Breast epithelium (tissue), 4 donors: Measurements from ENCODE around the gene OR10S1. TPM values are rescaled to one million over a fixed set of nuclear protein-coding genes. Genes with fewer than 3 reads are reported as not detected.

Experiments used
- DNase-seq, 2 donors: peaks; one replicate each; pipeline ENCODE4 v3.0.0-alpha.2; 2019; ENCODE audit warnings: low spot score in 2 of 2
- H3K27ac ChIP-seq, 2 donors: fragments of 200-600 bp; sonication (generic) in 1 of 2; one replicate each; pipeline ENCODE4 v1.5.1; 2016 to 2019; ENCODE audit warnings: mild to moderate bottlenecking in 1 of 2
- H3K27me3 ChIP-seq, 2 donors: fragments of 200-600 bp; sonication (generic) in 1 of 2; one replicate each; pipeline versions ENCODE4 v1.5.1 to v1.6.0; 2017 to 2019; ENCODE audit warnings: control low read depth in 1 of 2, mild to moderate bottlenecking in 1 of 2
- H3K36me3 ChIP-seq: fragments of 200-600 bp; one replicate; pipeline ENCODE4 v1.5.1; 2019
- H3K4me1 ChIP-seq, 2 donors: fragments of 200-600 bp; sonication (generic); one replicate each; pipeline ENCODE4 v1.5.1; 2016 to 2019; ENCODE audit warnings: control low read depth in 1 of 2
- H3K4me3 ChIP-seq, 3 donors: fragments of 200-600 bp; sonication (generic); 1 replicate in 2 of 3; 2 replicates in 1 of 3; pipeline ENCODE4 v1.5.1; 2016 to 2019; ENCODE audit warnings: mild to moderate bottlenecking in 3 of 3, moderate library complexity in 2 of 3
- H3K9me3 ChIP-seq, 2 donors: fragments of 200-600 bp; sonication (generic) in 1 of 2; one replicate each; pipeline ENCODE4 v1.5.1; 2016 to 2019; ENCODE audit warnings: control low read depth in 1 of 2
- CTCF ChIP-seq, 3 donors: fragments of 450-650 bp; IDR thresholded peaks; one replicate each; pipeline ENCODE4 v1.5.1; 2016 to 2017; ENCODE audit warnings: antibody characterized with exemption in 3 of 3, mild to moderate bottlenecking in 3 of 3, moderate library complexity in 3 of 3
- POLR2A ChIP-seq: fragments of 450-650 bp; IDR thresholded peaks from one replicate; pipeline ENCODE4 v1.6.1; 2016; ENCODE audit warnings: antibody characterized with exemption, mild to moderate bottlenecking, moderate library complexity
- POLR2AphosphoS5 ChIP-seq, 3 donors: sonication (generic); formaldehyde crosslinking; IDR thresholded peaks; one replicate each; pipeline ENCODE4 v1.6.1; 2017; ENCODE audit warnings: antibody characterized with exemption in 3 of 3
- intact Hi-C: fragments of 100-400 bp; cut with DNase I; formaldehyde crosslinking; loops from one replicate; pipeline ENCODE4 v1.15.1; 2023; ENCODE audit warnings: low total_unique reads
- total RNA-seq, 3 donors: library from RNA; depleted of rRNA; stranded (reverse); fragments of >200 nt; gene quantifications; one replicate each; pipeline ENCODE4 v1.1.0, GENCODE V29; 2016

The OR10S1 gene
- total RNA-seq, 3 donors from 2014 or later, result not detected

GRCh38 chr11:123942413-123942812 lies 35.2 kb downstream of the OR10S1 start:
- no peak overlapping the region for H3K4me3 ChIP-seq
- TF ChIP-seq CTCF (IDR thresholded peaks at IDR 0.05), result no peak
- TF ChIP-seq POLR2A, result no peak
- TF ChIP-seq POLR2AphosphoS5 (IDR thresholded peaks at IDR 0.05), result no peak
- DNase-seq, result no peak
- H3K27me3 ChIP-seq, result no peaks in the 10 kb centered on the region
- H3K36me3 ChIP-seq, result no peaks in the 10 kb centered on the region
- H3K4me1 ChIP-seq, result no peaks in the 10 kb centered on the region
- intact Hi-C loops, result no loop called here
- no peak overlapping the region for H3K27ac ChIP-seq
- H3K9me3 ChIP-seq, result no peaks in the 10 kb centered on the region

- DNase-seq, result no peak
- Histone ChIP-seq H3K9me3 (no peaks in the 10 kb centered on the region), H3K4me1 (no peaks in the 10 kb centered on the region), H3K27me3 (no peaks in the 10 kb centered on the region), H3K27ac (no peak within 1 kb of the TSS), H3K36me3 (no peaks in the 10 kb centered on the region), H3K4me3 (no peak within 1 kb of the TSS)
- no peak for TF ChIP-seq CTCF (IDR thresholded peaks at IDR 0.05)
- no peak for TF ChIP-seq POLR2A
- TF ChIP-seq POLR2AphosphoS5 (IDR thresholded peaks at IDR 0.05), result no peak
- intact Hi-C loops, result no loop called here
Measured at GRCh38 chr11:123939317-123939716, 38.3 kb downstream of the OR10S1 start, which contains the start of gene OR4D5. Gene OR4D5, plus strand, starts transcription at chr11:123939617. Its CDS starts 0 bp downstream, at chr11:123939617.

Other genes with a start within 250 kb of the OR10S1 start
- gene ZNF202, start 236.1 kb downstream of the OR10S1 start, total RNA-seq, result 10 to 100 TPM in 2 of 3 donors, 1 to 10 TPM in 1; 7.0 to 12.9 (median 12.1) TPM
- not detected for gene OR6X1, start 223.3 kb downstream of the OR10S1 start, total RNA-seq
- not detected for gene OR6M1, start 171.4 kb downstream of the OR10S1 start, total RNA-seq
- gene TMEM225, start 92.1 kb downstream of the OR10S1 start, total RNA-seq, result not detected
- gene OR8D4, start 75.6 kb downstream of the OR10S1 start, total RNA-seq, result not detected
- not detected for gene OR4D5, start 38.2 kb downstream of the OR10S1 start, total RNA-seq
- not detected for gene OR6T1, start 33.9 kb downstream of the OR10S1 start, total RNA-seq
- gene OR10G6, start 17.4 kb upstream of the OR10S1 start, total RNA-seq, result not detected
- gene OR10G4, start 35.2 kb upstream of the OR10S1 start, total RNA-seq, result not detected
- not detected for gene OR10G9, start 45.2 kb upstream of the OR10S1 start, total RNA-seq
- not detected for gene OR10G8, start 49.0 kb upstream of the OR10S1 start, total RNA-seq
- not detected for gene OR10G7, start 63.5 kb upstream of the OR10S1 start, total RNA-seq
- gene VWA5A, start 137.7 kb upstream of the OR10S1 start, total RNA-seq, result 10 to 100 TPM; 28.0 to 64.5 (median 37.4) TPM
- not detected for gene OR10D3, start 205.6 kb upstream of the OR10S1 start, total RNA-seq